A549 (cell line): Measurements from ENCODE around the gene ZNF362. TPM values are rescaled to one million over a fixed set of nuclear protein-coding genes. Genes with fewer than 3 reads are reported as not detected.

Experiments
- ATAC-seq, 2 experiments: fragments of 200-7000 bp in 1 of 2; fragments of >200 bp in 1 of 2; cut with Nextera tagmentation in 1 of 2; cut with Tn5 transposase in 1 of 2; 3 replicates each; pipeline versions ENCODE4 v1.8.0 to v1.9.1; 2018 to 2020; ENCODE audit warnings: mild to moderate bottlenecking in 1 of 2, moderate library complexity in 1 of 2
- CTCF ChIA-PET: fragments of 300-600 bp; sonication (Branson Sonifier 250); formaldehyde crosslinking; extraction: SDS; loops from one replicate; lab custom pipeline; 2021; ENCODE audit warnings: antibody characterized with exemption, inconsistent platforms; lab: Yijun Ruan, JAX
- POLR2A ChIA-PET: fragments of 350-600 bp; formaldehyde crosslinking; extraction: SDS; loops from one replicate; lab custom pipeline; 2021; ENCODE audit warnings: antibody characterized with exemption, inconsistent platforms; lab: Yijun Ruan, JAX
- DNase-seq, 2 experiments: peaks; one replicate each; pipeline versions ENCODE4 v3.0.0 to v3.0.0-alpha.2; 2011 to 2016; ENCODE audit warnings: low read depth in 1 of 2, low spot score in 1 of 2
- FAIRE-seq: peaks from 2 replicates; lab custom pipeline; 2011; peaks lifted over from hg19 to GRCh38; lab: Jason Lieb, UNC
- H3K27ac ChIP-seq, 2 experiments: fragments of >200 bp; sonication (Bioruptor Twin); formaldehyde crosslinking; 3 replicates each; pipeline ENCODE4 v1.5.1; 2016 to 2017
- H3K4me1 ChIP-seq: fragments of >200 bp; sonication (Bioruptor Twin); formaldehyde crosslinking; 3 replicates; pipeline ENCODE4 v1.6.1; 2016
- H3K4me2 ChIP-seq: fragments of >200 bp; sonication (Bioruptor Twin); formaldehyde crosslinking; 3 replicates; pipeline ENCODE4 v1.6.1; 2016
- H3K4me3 ChIP-seq: fragments of >200 bp; sonication (Bioruptor Twin); formaldehyde crosslinking; 3 replicates; pipeline ENCODE4 v1.5.1; 2016
- H3K9me3 ChIP-seq: fragments of >200 bp; sonication (Bioruptor Twin); formaldehyde crosslinking; 3 replicates; pipeline ENCODE4 v1.6.1; 2016
- CHD2 ChIP-seq: fragments of 150-350 bp; IDR thresholded peaks from 2 replicates; pipeline ENCODE4 v1.6.1; 2014; ENCODE audit warnings: low read length; ENCODE audit not compliant: partially characterized antibody
- CTCF ChIP-seq: fragments of >200 bp; sonication (Bioruptor Twin); formaldehyde crosslinking; IDR thresholded peaks from 3 replicates; pipeline ENCODE4 v1.5.1; 2016
- FOSL2 ChIP-seq, 2 experiments: fragments of 450-650 bp in 1 of 2; fragments of >200 bp in 1 of 2; sonication (Bioruptor Twin) in 1 of 2; formaldehyde crosslinking; IDR thresholded peaks; 2 replicates each; pipeline versions ENCODE4 v1.5.0 to v1.6.1; 2016 to 2020; ENCODE audit warnings: mild to moderate bottlenecking in 1 of 2, moderate library complexity in 1 of 2
- GATA3 ChIP-seq: IDR thresholded peaks from 2 replicates; pipeline ENCODE4 v1.6.1; 2012; ENCODE audit warnings: borderline replicate concordance
- HMGXB4 ChIP-seq: fragments of 250-450 bp; sonication (Bioruptor Pico); IDR thresholded peaks from 2 replicates; pipeline ENCODE4 v1.5.0; 2021; ENCODE audit warnings: mild to moderate bottlenecking, moderate library complexity, borderline replicate concordance
- HOXA7 ChIP-seq: fragments of 250-450 bp; sonication (Bioruptor Pico); IDR thresholded peaks from 2 replicates; pipeline ENCODE4 v1.5.0; 2020; ENCODE audit warnings: mild to moderate bottlenecking, moderate library complexity
- HOXB13 ChIP-seq: fragments of 250-450 bp; sonication (Bioruptor Pico); IDR thresholded peaks from 2 replicates; pipeline ENCODE4 v1.5.0; 2020; ENCODE audit warnings: low read depth, mild to moderate bottlenecking, moderate library complexity
- JUN ChIP-seq, 2 experiments: fragments of >200 bp; sonication (Bioruptor Twin); formaldehyde crosslinking; IDR thresholded peaks; 2 replicates in 1 of 2; 3 replicates in 1 of 2; pipeline ENCODE4 v1.6.1; 2016 to 2017
- JUNB ChIP-seq: fragments of >200 bp; sonication (Bioruptor Twin); formaldehyde crosslinking; IDR thresholded peaks from 2 replicates; pipeline ENCODE4 v1.6.1; 2016
- KDM1A ChIP-seq: fragments of 200-600 bp; sonication (generic); IDR thresholded peaks from 2 replicates; pipeline ENCODE4 v1.6.1; 2016; ENCODE audit warnings: low read depth, mild to moderate bottlenecking
- MAFK ChIP-seq: fragments of 450-650 bp; IDR thresholded peaks from 2 replicates; pipeline ENCODE4 v1.6.1; 2014; ENCODE audit not compliant: partially characterized antibody
- MAX ChIP-seq: IDR thresholded peaks from 2 replicates; pipeline ENCODE4 v1.6.1; 2012
- MAZ ChIP-seq: fragments of 150-350 bp; IDR thresholded peaks from 2 replicates; pipeline ENCODE4 v1.6.1; 2014; ENCODE audit warnings: antibody characterized with exemption, low read depth, low read length, borderline replicate concordance
- NPAS2 ChIP-seq: fragments of 250-450 bp; sonication (Bioruptor Pico); IDR thresholded peaks from 2 replicates; pipeline ENCODE4 v1.8.0; 2022; ENCODE audit warnings: mild to moderate bottlenecking, moderate library complexity, borderline replicate concordance
- NR3C1 ChIP-seq: fragments of >200 bp; sonication (Bioruptor Twin); formaldehyde crosslinking; IDR thresholded peaks from 3 replicates; pipeline ENCODE4 v1.6.1; 2017
- POLR2A ChIP-seq: IDR thresholded peaks from 2 replicates; pipeline ENCODE4 v1.6.1; 2012; ENCODE audit warnings: mild to moderate bottlenecking, low read length
- RAD21 ChIP-seq, 2 experiments: fragments of >200 bp in 1 of 2; sonication (Bioruptor Twin) in 1 of 2; formaldehyde crosslinking in 1 of 2; IDR thresholded peaks in 1 of 2; conservative IDR thresholded peaks in 1 of 2; 2 replicates in 1 of 2; 3 replicates in 1 of 2; pipeline ENCODE4 v1.6.1; 2012 to 2018; ENCODE audit warnings: inconsistent platforms in 1 of 2
- REST ChIP-seq: fragments of 200-600 bp; sonication (generic); IDR thresholded peaks from 2 replicates; pipeline ENCODE4 v1.6.1; 2016; ENCODE audit warnings: antibody characterized with exemption, mild to moderate bottlenecking, moderate library complexity
- SMC3 ChIP-seq: fragments of >200 bp; sonication (Bioruptor Twin); formaldehyde crosslinking; IDR thresholded peaks from 3 replicates; pipeline ENCODE4 v1.6.1; 2018; ENCODE audit warnings: inconsistent platforms
- TFCP2L1 ChIP-seq: fragments of 250-450 bp; sonication (Bioruptor Pico); IDR thresholded peaks from 2 replicates; pipeline ENCODE4 v1.5.0; 2021; ENCODE audit warnings: mild to moderate bottlenecking
- TP53 ChIP-seq: fragments of 250-450 bp; sonication (Bioruptor Pico); IDR thresholded peaks from 2 replicates; pipeline ENCODE4 v1.5.0; 2021; ENCODE audit warnings: mild to moderate bottlenecking, moderate library complexity
- ZC3H11A ChIP-seq: fragments of 450-650 bp; IDR thresholded peaks from 2 replicates; pipeline ENCODE4 v1.6.1; 2014; ENCODE audit warnings: antibody characterized with exemption, mild to moderate bottlenecking
- WGBS: methylation state at CpG from one replicate; pipeline ENCODE4 v1.1.6; 2017; ENCODE audit errors: missing lambda C conversion rate; 5-methylcytosine and 5-hydroxymethylcytosine counted together
- polyA plus RNA-seq, 4 experiments: library from polyadenylated mRNA; depleted of rRNA in 3 of 4; stranded (reverse); fragments of >200 nt; fragmentation: RNase III in 1 of 4; extraction: RNeasy Plus Mini Kit Qiagen cat#74134 plus additional on column Dnase treatment in 1 of 4; gene quantifications; 2 replicates in 3 of 4; 3 replicates in 1 of 4; pipeline ENCODE4 v1.2.3, GENCODE V29; 2011 to 2017

The ZNF362 gene
- polyA plus RNA-seq, 2 of the 4 experiments (the other 2 are of a cell fraction) = 4.8 to 7.9 TPM

- TF ChIP-seq MAFK = no peak
- no peak for TF ChIP-seq ZC3H11A
- no peak for TF ChIP-seq GATA3
- no peak for TF ChIP-seq KDM1A
- no peak for TF ChIP-seq TP53
- TF ChIP-seq SMC3 = peak; percentile 53
- TF ChIP-seq, all 56 proteins: peak for 4
Measured at GRCh38 chr1:33298623-33299277, 42.5 kb downstream of the ZNF362 start (continued).

GRCh38 chr1:33299461-33300155 lies 43.3 kb downstream of the ZNF362 start:
- H3K9me3 ChIP-seq = no peaks in the 10 kb centered on the region; the same call in 2 of the 3 replicates
- no peak overlapping the region for H3K4me2 ChIP-seq
- FAIRE-seq (no peak), ATAC-seq (no peak), DNase-seq (no peak)
- no peak overlapping the region for H3K27ac ChIP-seq
- ChIA-PET CTCF (interaction anchor here (0.7 to 8.6 kb wide), 4 partner anchors 14 to 170 kb away, joined by 3 to 162 read pairs (median 42); partner anchors contain the start of gene ZSCAN20), POLR2A (no interaction called here)
- H3K4me3 ChIP-seq = no peak overlapping the region
- TF ChIP-seq RAD21 (conservative IDR thresholded peaks at IDR 0.05 in 1 of 2, IDR thresholded peaks at IDR 0.05 in 1 of 2) = no peak
- TF ChIP-seq GATA3 = no peak
- TF ChIP-seq TFCP2L1 (CRISPR knock-in tag) = no peak
- no peak for TF ChIP-seq MAZ
- no peak for TF ChIP-seq HOXA7
- TF ChIP-seq JUN (IDR thresholded peaks at IDR 0.05) = no peak
- no peak for TF ChIP-seq MAX
- no peak for TF ChIP-seq CHD2
- no peak for TF ChIP-seq JUNB
- TF ChIP-seq NR3C1 = no peak
- TF ChIP-seq HMGXB4 = no peak
- no peak for TF ChIP-seq HOXB13 (CRISPR knock-in tag)
- no peak for TF ChIP-seq POLR2A
- no peak for TF ChIP-seq FOSL2 (IDR thresholded peaks at IDR 0.05)
- TF ChIP-seq FOSL2 (CRISPR knock-in tag; IDR thresholded peaks at IDR 0.05) = no peak
- TF ChIP-seq REST = no peak
- no peak for TF ChIP-seq NPAS2 (CRISPR knock-in tag)
- TF ChIP-seq CTCF = no peak
- TF ChIP-seq MAFK = no peak
- no peaks in the 10 kb centered on the region for H3K4me1 ChIP-seq
- WGBS = 77% methylated on average over 9 of the region's 15 CpGs
